PC-3 (cell line): ENCODE measurements around the gene ETV6. TPM values are rescaled to one million over a fixed set of nuclear protein-coding genes. Genes with fewer than 3 reads are reported as not detected.

ENCODE experiments used
- ATAC-seq: fragments of 200-7000 bp; cut with Tn5 transposase; 2 replicates; pipeline ENCODE4 v1.9.1; 2020; ENCODE audit warnings: mild to moderate bottlenecking, moderate library complexity
- BruUV-seq: library from RNA; stranded (reverse); fragments of 400-500 nt; replicated peaks from 2 replicates; lab custom pipeline; 2021; lab: Mats Ljungman, UMichigan
- CTCF ChIA-PET: fragments of 300-600 bp; sonication (Branson Sonifier 250); formaldehyde crosslinking; loops from one replicate; lab custom pipeline; 2022; ENCODE audit warnings: antibody characterized with exemption; lab: Charles Lee
- POLR2A ChIA-PET: fragments of 300-600 bp; sonication (Branson Sonifier 250); formaldehyde crosslinking; loops from one replicate; lab custom pipeline; 2022; ENCODE audit warnings: antibody characterized with exemption; ENCODE audit not compliant: unreplicated experiment; lab: Charles Lee
- DNase-seq: peaks from one replicate; pipeline ENCODE4 v3.0.0-alpha.2; 2015
- H2AFZ ChIP-seq: fragments of 300-600 bp; sonication (generic); 2 replicates; pipeline ENCODE4 v1.6.0; 2016; ENCODE audit warnings: antibody characterized with exemption, low read length
- H3F3A ChIP-seq: fragments of 300-600 bp; sonication (generic); one replicate; pipeline ENCODE4 v1.6.0; 2017; ENCODE audit warnings: antibody characterized with exemption, low read length, control low read depth, mild to moderate bottlenecking; ENCODE audit not compliant: unreplicated experiment
- H3K27ac ChIP-seq: fragments of 300-600 bp; sonication (generic); 2 replicates; pipeline ENCODE4 v1.5.1; 2016; ENCODE audit warnings: mild to moderate bottlenecking, low read length
- H3K27me3 ChIP-seq: fragments of 300-600 bp; sonication (generic); 2 replicates; pipeline ENCODE4 v1.6.1; 2016; ENCODE audit warnings: low read length, mixed read lengths
- H3K36me3 ChIP-seq: fragments of 300-600 bp; sonication (generic); 2 replicates; pipeline ENCODE4 v1.6.1; 2016; ENCODE audit warnings: low read depth, mixed run types, low read length, mixed read lengths
- H3K4me1 ChIP-seq: fragments of 300-600 bp; sonication (generic); 2 replicates; pipeline ENCODE4 v1.5.1; 2016; ENCODE audit warnings: low read length; ENCODE audit not compliant: insufficient read depth
- H3K4me2 ChIP-seq: fragments of 300-600 bp; sonication (generic); 2 replicates; pipeline ENCODE4 v1.6.0; 2016; ENCODE audit warnings: low read length
- H3K4me3 ChIP-seq: fragments of 300-600 bp; sonication (generic); 2 replicates; pipeline ENCODE4 v1.5.1; 2016; ENCODE audit warnings: mild to moderate bottlenecking, low read length, mixed read lengths
- H3K79me2 ChIP-seq: fragments of 300-600 bp; sonication (generic); 2 replicates; pipeline ENCODE4 v1.6.1; 2017; ENCODE audit warnings: low read length, mixed read lengths
- H3K9ac ChIP-seq: fragments of 300-600 bp; sonication (generic); 2 replicates; pipeline ENCODE4 v1.6.0; 2016; ENCODE audit warnings: mild to moderate bottlenecking, low read length
- H3K9me2 ChIP-seq: fragments of 300-600 bp; sonication (generic); replicated peaks from 2 replicates; pipeline ENCODE4 v1.6.1; 2016; ENCODE audit warnings: mixed run types, low read length, mixed read lengths
- H3K9me3 ChIP-seq: fragments of 300-600 bp; sonication (generic); 2 replicates; pipeline ENCODE4 v1.6.1; 2016; ENCODE audit warnings: low read length, mixed read lengths
- H4K20me1 ChIP-seq: fragments of 300-600 bp; sonication (generic); 2 replicates; pipeline ENCODE4 v1.6.1; 2016; ENCODE audit warnings: low read length, mixed read lengths
- EZH2 ChIP-seq: fragments of 300-600 bp; sonication (generic); IDR thresholded peaks from one replicate; pipeline ENCODE4 v1.6.1; 2017; ENCODE audit warnings: antibody characterized with exemption, mild to moderate bottlenecking, low read length; ENCODE audit not compliant: unreplicated experiment
- EZH2phosphoT487 ChIP-seq: fragments of 300-600 bp; sonication (generic); IDR thresholded peaks from 2 replicates; pipeline ENCODE4 v1.6.1; 2018; ENCODE audit warnings: mild to moderate bottlenecking, antibody characterized with exemption, low read length, borderline replicate concordance
- intact Hi-C: fragments of 100-400 bp; cut with micrococcal nuclease; formaldehyde crosslinking; loops from 2 replicates; pipeline ENCODE4 v1.9.0; 2023
- total RNA-seq: library from RNA; depleted of rRNA; stranded (reverse); fragments of >200 nt; gene quantifications from 2 replicates; pipeline ENCODE4 v1.2.3, GENCODE V29; 2014
- TF ChIP-seq, protein P1 (sequence below): fragments of 300-600 bp; sonication (generic); conservative IDR thresholded peaks from 2 replicates; pipeline ENCODE4 v1.5.1; 2017; ENCODE audit warnings: antibody characterized with exemption, low read depth, mild to moderate bottlenecking, low read length

Gene ETV6
- total RNA-seq, 1 experiment from 2014 or later, result 5.0 TPM

DNA sequence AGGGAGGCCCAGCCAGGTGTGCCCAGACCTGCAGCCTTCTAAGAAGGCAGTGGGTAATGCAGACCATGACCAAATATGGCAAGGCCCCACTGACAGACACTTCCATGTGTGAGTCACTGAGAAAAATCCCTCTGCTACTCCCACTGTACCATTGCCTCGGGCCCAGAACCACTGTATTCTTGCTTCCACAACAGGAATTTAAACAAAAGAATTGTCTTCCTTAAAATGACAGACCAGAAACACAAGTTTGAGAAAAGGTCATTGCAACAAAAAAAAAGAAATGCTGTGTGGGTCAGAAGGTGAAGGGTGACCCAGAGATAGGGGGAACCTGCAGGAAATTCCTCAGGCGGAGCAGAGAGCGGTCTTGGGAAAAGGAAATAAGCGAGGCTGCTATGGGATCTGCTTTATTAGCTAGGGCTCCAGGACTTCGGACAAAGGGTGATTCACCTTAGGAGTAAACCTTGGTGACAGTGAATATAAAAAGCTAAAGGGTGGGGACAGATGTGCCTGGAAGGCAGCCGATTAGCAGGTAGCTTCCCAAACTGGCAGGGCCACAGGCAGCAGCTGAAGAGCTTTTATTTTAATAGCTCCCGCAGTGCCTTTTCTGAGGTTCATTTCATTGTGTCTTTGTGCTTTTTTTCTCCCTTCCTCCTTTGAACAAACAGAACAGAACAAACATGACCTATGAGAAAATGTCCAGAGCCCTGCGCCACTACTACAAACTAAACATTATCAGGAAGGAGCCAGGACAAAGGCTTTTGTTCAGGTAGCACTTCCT lies 236.0 kb downstream of the ETV6 start:
- Histone ChIP-seq H3K79me2 (no peaks in the 10 kb centered on the region), H3K27me3 (no peaks in the 10 kb centered on the region), H3K9me2 (no peaks in the 10 kb centered on the region), H3K4me3 (peak overlapping the region; percentile 58), H2AFZ (peak overlapping the region; percentile 16; the same call in 1 of the 2 replicates), H3F3A (no peaks in the 10 kb centered on the region), H3K9ac (peak overlapping the region; percentile 89), H4K20me1 (no peaks in the 10 kb centered on the region), H3K9me3 (no peaks in the 10 kb centered on the region), H3K4me1 (peaks cover 48% of the 10 kb centered on the region), H3K4me2 (peak overlapping the region; percentile 92), H3K36me3 (no peaks in the 10 kb centered on the region), H3K27ac (peak overlapping the region; percentile 100)
- no TSS peak for BruUV-seq
- TF ChIP-seq EZH2 (no peak), EZH2phosphoT487 (no peak)
- TF ChIP-seq, protein P1, sequence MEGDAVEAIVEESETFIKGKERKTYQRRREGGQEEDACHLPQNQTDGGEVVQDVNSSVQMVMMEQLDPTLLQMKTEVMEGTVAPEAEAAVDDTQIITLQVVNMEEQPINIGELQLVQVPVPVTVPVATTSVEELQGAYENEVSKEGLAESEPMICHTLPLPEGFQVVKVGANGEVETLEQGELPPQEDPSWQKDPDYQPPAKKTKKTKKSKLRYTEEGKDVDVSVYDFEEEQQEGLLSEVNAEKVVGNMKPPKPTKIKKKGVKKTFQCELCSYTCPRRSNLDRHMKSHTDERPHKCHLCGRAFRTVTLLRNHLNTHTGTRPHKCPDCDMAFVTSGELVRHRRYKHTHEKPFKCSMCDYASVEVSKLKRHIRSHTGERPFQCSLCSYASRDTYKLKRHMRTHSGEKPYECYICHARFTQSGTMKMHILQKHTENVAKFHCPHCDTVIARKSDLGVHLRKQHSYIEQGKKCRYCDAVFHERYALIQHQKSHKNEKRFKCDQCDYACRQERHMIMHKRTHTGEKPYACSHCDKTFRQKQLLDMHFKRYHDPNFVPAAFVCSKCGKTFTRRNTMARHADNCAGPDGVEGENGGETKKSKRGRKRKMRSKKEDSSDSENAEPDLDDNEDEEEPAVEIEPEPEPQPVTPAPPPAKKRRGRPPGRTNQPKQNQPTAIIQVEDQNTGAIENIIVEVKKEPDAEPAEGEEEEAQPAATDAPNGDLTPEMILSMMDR, result no peak
- DNase-seq, result peak; percentile 85
- peak; percentile 78 for ATAC-seq
- CTCF ChIA-PET, result interaction anchor here (0.6 to 1.2 kb wide), 2 partner anchors 147 to 381 kb away, joined by 3 read pairs; partner anchors contain the start of gene LRP6
- intact Hi-C loops, result loop anchor here (2.0 to 10.0 kb wide), 4 partner anchors 91 to 301 kb away; no protein-coding TSS in a partner anchor
- POLR2A ChIA-PET, result interaction anchor here (0.5 to 0.7 kb wide), 3 partner anchors 89 to 953 kb away, joined by 3 to 6 read pairs (median 5); no protein-coding TSS in a partner anchor

DNA sequence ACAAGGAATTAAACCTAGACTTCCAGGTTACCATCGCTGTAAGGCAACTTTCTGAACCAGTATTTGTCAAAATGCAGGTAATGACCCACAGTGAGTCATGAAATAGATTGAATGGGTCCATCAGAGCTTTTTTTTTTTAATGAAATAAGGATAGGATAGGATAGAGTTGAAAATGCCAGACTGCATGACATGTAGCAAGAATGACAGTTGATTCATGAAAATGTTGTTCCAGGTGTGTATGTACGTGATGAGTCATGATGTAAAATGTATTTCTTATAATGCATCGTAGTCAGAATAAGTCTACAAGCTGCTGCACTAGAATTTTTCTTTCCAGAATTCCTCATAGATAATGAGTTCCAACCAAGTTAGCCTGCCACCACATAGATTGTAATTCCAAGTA lies 236.9 kb downstream of the ETV6 start:
- no peaks in the 10 kb centered on the region for H3K79me2 ChIP-seq
- H3K9me3 ChIP-seq, result no peaks in the 10 kb centered on the region
- H3K4me2 ChIP-seq, result peak overlapping the region; percentile 92
- H3K36me3 ChIP-seq, result no peaks in the 10 kb centered on the region
- H3K27ac ChIP-seq, result peak overlapping the region; percentile 100
- H3F3A ChIP-seq, result no peaks in the 10 kb centered on the region
- intact Hi-C loops, result loop anchor here (2.0 to 10.0 kb wide), 3 partner anchors 92 to 302 kb away; no protein-coding TSS in a partner anchor
- no TSS peak for BruUV-seq
- ChIA-PET POLR2A (interaction anchor here (0.5 kb wide), 1 partner anchor 90 kb away, joined by 3 read pairs; no protein-coding TSS in a partner anchor), CTCF (interaction anchor here (0.6 to 1.2 kb wide), 2 partner anchors 146 to 380 kb away, joined by 3 read pairs; partner anchors contain the start of gene LRP6)
- no peak overlapping the region for H2AFZ ChIP-seq
- H3K9me2 ChIP-seq, result no peaks in the 10 kb centered on the region
- ATAC-seq, result peak; percentile 18
- TF ChIP-seq, protein P1, result no peak
- TF ChIP-seq EZH2 (no peak), EZH2phosphoT487 (no peak)
- peaks cover 48% of the 10 kb centered on the region for H3K4me1 ChIP-seq
- H3K4me3 ChIP-seq, result peak overlapping the region; percentile 58
- no peaks in the 10 kb centered on the region for H3K27me3 ChIP-seq
- H4K20me1 ChIP-seq, result no peaks in the 10 kb centered on the region
- peak overlapping the region; percentile 89 for H3K9ac ChIP-seq
- peak; percentile 81 for DNase-seq
